ACC112 (cell line): Measurements from ENCODE around the gene MYL6B.

Experiments
- H2AFZ ChIP-seq: fragments of 200-600 bp; sonication (generic); one replicate; pipeline ENCODE4 v1.6.0; 2017; ENCODE audit warnings: antibody characterized with exemption, low read length; ENCODE audit not compliant: unreplicated experiment
- H3K27ac ChIP-seq: fragments of 200-600 bp; sonication (generic); 2 replicates; pipeline ENCODE4 v1.5.1; 2014; ENCODE audit warnings: low read depth, mild to moderate bottlenecking, antibody characterized with exemption, low read length, moderate library complexity
- H3K27me3 ChIP-seq: fragments of 200-600 bp; sonication (generic); 2 replicates; pipeline ENCODE4 v1.6.1; 2014; ENCODE audit warnings: mild to moderate bottlenecking, antibody characterized with exemption, low read length, moderate library complexity, mixed read lengths; ENCODE audit not compliant: insufficient read depth
- H3K36me3 ChIP-seq: fragments of 200-600 bp; sonication (generic); 2 replicates; pipeline ENCODE4 v1.6.1; 2016; ENCODE audit warnings: mild to moderate bottlenecking, antibody characterized with exemption, low read length, moderate library complexity, mixed read lengths; ENCODE audit not compliant: insufficient read depth
- H3K4me1 ChIP-seq: fragments of 200-600 bp; sonication (generic); one replicate; pipeline ENCODE4 v1.6.1; 2016; ENCODE audit warnings: low read length, mixed read lengths; ENCODE audit not compliant: insufficient read depth, unreplicated experiment, control insufficient read depth
- H3K4me3 ChIP-seq: fragments of 200-600 bp; sonication (generic); 2 replicates; pipeline ENCODE4 v1.5.1; 2014; ENCODE audit warnings: mild to moderate bottlenecking, low read depth, low read length
- H3K79me2 ChIP-seq: fragments of 200-600 bp; sonication (generic); one replicate; pipeline ENCODE4 v1.6.0; 2016; ENCODE audit warnings: low read length; ENCODE audit not compliant: control insufficient read depth, unreplicated experiment, insufficient read depth

Gene MYL6B

GRCh38 chr12:56124133-56124532, 28.3 kb upstream of the MYL6B start:
- no peak overlapping the region for H3K27ac ChIP-seq

GRCh38 chr12:56126732-56127239, 25.6 kb upstream of the MYL6B start:
- H3K27ac ChIP-seq = peak overlapping the region; percentile 43
- H3K79me2 ChIP-seq = peaks cover 6% of the 10 kb centered on the region
- no peaks in the 10 kb centered on the region for H3K27me3 ChIP-seq
- H3K4me3 ChIP-seq = peak overlapping the region; percentile 86
- peaks cover 10% of the 10 kb centered on the region; the same call in 1 of the 2 replicates for H3K36me3 ChIP-seq
- no peak overlapping the region for H2AFZ ChIP-seq
- peaks cover 16% of the 10 kb centered on the region for H3K4me1 ChIP-seq

More at GRCh38 chr12:56124133-56124532, 28.3 kb upstream of the MYL6B start:
- Histone ChIP-seq H2AFZ (no peak overlapping the region), H3K4me3 (no peak overlapping the region), H3K79me2 (peaks cover 7% of the 10 kb centered on the region), H3K4me1 (peaks cover 27% of the 10 kb centered on the region), H3K27me3 (no peaks in the 10 kb centered on the region), H3K36me3 (no peaks in the 10 kb centered on the region)

- Histone ChIP-seq H3K4me1 (peaks cover 16% of the 10 kb centered on the region), H3K4me3 (peak overlapping the region; percentile 86), H2AFZ (peak overlapping the region; percentile 19)
Measured at GRCh38 chr12:56127485-56127887, 24.9 kb upstream of the MYL6B start.

GRCh38 chr12:56127888-56128669, 24.3 kb upstream of the MYL6B start, which contains the start of gene ESYT1:
TSS of gene ESYT1 (plus strand) at chr12:56128267. CDS start at chr12:56128320, 53 bp downstream.
- Histone ChIP-seq H3K36me3 (peaks cover 14% of the 10 kb centered on the region; the same call in 1 of the 2 replicates), H3K4me1 (peaks cover 16% of the 10 kb centered on the region), H2AFZ (peak within 1 kb of the TSS; percentile 37), H3K79me2 (peaks cover 6% of the 10 kb centered on the region), H3K27ac (peak within 1 kb of the TSS; percentile 43), H3K4me3 (peak within 1 kb of the TSS; percentile 86), H3K27me3 (no peaks in the 10 kb centered on the region)

More at GRCh38 chr12:56127485-56127887, 24.9 kb upstream of the MYL6B start:
- H3K27me3 ChIP-seq = no peaks in the 10 kb centered on the region
- peak overlapping the region; percentile 43 for H3K27ac ChIP-seq
- H3K36me3 ChIP-seq = peaks cover 14% of the 10 kb centered on the region; the same call in 1 of the 2 replicates
- peaks cover 6% of the 10 kb centered on the region for H3K79me2 ChIP-seq

GRCh38 chr12:56128670-56129205, 23.6 kb upstream of the MYL6B start:
- H3K27me3 ChIP-seq = no peaks in the 10 kb centered on the region
- peaks cover 16% of the 10 kb centered on the region for H3K4me1 ChIP-seq
- H3K79me2 ChIP-seq = peaks cover 6% of the 10 kb centered on the region

GRCh38 chr12:56129206-56129941, 23.0 kb upstream of the MYL6B start:
- H3K4me3 ChIP-seq = peak overlapping the region; percentile 86
- peaks cover 16% of the 10 kb centered on the region for H3K4me1 ChIP-seq
- H3K79me2 ChIP-seq = peaks cover 6% of the 10 kb centered on the region
- no peaks in the 10 kb centered on the region for H3K27me3 ChIP-seq
- peaks cover 25% of the 10 kb centered on the region; the same call in 1 of the 2 replicates for H3K36me3 ChIP-seq
- H2AFZ ChIP-seq = peak overlapping the region; percentile 37
- no peak overlapping the region for H3K27ac ChIP-seq

More at GRCh38 chr12:56128670-56129205, 23.6 kb upstream of the MYL6B start:
- peaks cover 20% of the 10 kb centered on the region; the same call in 1 of the 2 replicates for H3K36me3 ChIP-seq
- peak overlapping the region; percentile 86 for H3K4me3 ChIP-seq
- H3K27ac ChIP-seq = no peak overlapping the region
- peak overlapping the region; percentile 37 for H2AFZ ChIP-seq

GRCh38 chr12:56129942-56130495, 22.4 kb upstream of the MYL6B start:
- Histone ChIP-seq H2AFZ (no peak overlapping the region), H3K27ac (no peak overlapping the region), H3K4me3 (peak overlapping the region; percentile 86), H3K36me3 (peaks cover 25% of the 10 kb centered on the region; the same call in 1 of the 2 replicates), H3K79me2 (peaks cover 6% of the 10 kb centered on the region), H3K4me1 (peaks cover 16% of the 10 kb centered on the region), H3K27me3 (no peaks in the 10 kb centered on the region)

GRCh38 chr12:56130876-56131275, 21.5 kb upstream of the MYL6B start:
- Histone ChIP-seq H3K4me1 (peaks cover 15% of the 10 kb centered on the region), H3K27ac (no peak overlapping the region), H3K27me3 (no peaks in the 10 kb centered on the region), H3K36me3 (peaks cover 25% of the 10 kb centered on the region; the same call in 1 of the 2 replicates), H2AFZ (no peak overlapping the region), H3K4me3 (no peak overlapping the region), H3K79me2 (peaks cover 6% of the 10 kb centered on the region)

- no peaks in the 10 kb centered on the region for H3K27me3 ChIP-seq
- H3K79me2 ChIP-seq = no peaks in the 10 kb centered on the region
- H3K36me3 ChIP-seq = peaks cover 46% of the 10 kb centered on the region; the same call in 1 of the 2 replicates
- H3K27ac ChIP-seq = no peak overlapping the region
- H3K4me3 ChIP-seq = no peak overlapping the region
- H3K4me1 ChIP-seq = no peaks in the 10 kb centered on the region
- no peak overlapping the region for H2AFZ ChIP-seq
Measured at GRCh38 chr12:56134897-56135296, 17.5 kb upstream of the MYL6B start.
